Parietal lobe (tissue), 2 donors: ENCODE results near the gene SLC25A13. TPM values are rescaled to one million over a fixed set of nuclear protein-coding genes. Genes with fewer than 3 reads are reported as not detected.

Experiments used
- small RNA-seq: library from RNA; depleted of rRNA; stranded (forward); fragments of <200 nt; gene quantifications from one replicate; pipeline ENCODE3, GENCODE V24; 2014; ENCODE audit warnings: low replicate concordance
- total RNA-seq: library from RNA; depleted of rRNA; stranded (reverse); fragments of >200 nt; gene quantifications from one replicate; pipeline ENCODE4 v1.2.3, GENCODE V29; 2014

The SLC25A13 gene
- 9.4 TPM for total RNA-seq

GRCh38 chr7:96321658-96322372 is at the start of gene SLC25A13:
SLC25A13 (minus strand) TSS chr7:96322098; CDS start chr7:96321956, 142 bp downstream.

Small RNA genes within 50 kb of the gene (small RNA-seq; reads per million reads assigned to genes)
- gene AC084368.1, result not detected
- not detected for gene MIR591
- not detected for gene RNU6-364P
- not detected for gene RNU6-532P
